GM18951 (cell line): ENCODE results near the gene POLR1H.

ENCODE experiments used
- POLR2A ChIP-seq: IDR thresholded peaks from 4 replicates; pipeline ENCODE4 v1.6.1; 2011; ENCODE audit warnings: mild to moderate bottlenecking; ENCODE audit not compliant: insufficient read length, insufficient read depth; ENCODE audit errors: extremely low read depth
- in situ Hi-C: fragments of 300-500 bp; cut with MboI; formaldehyde crosslinking; loops from one replicate; pipeline ENCODE4 v1.12.0; 2022; ENCODE audit warnings: low sequenced_read_pairs, mixed read lengths, inconsistent platforms; ENCODE audit not compliant: unreplicated experiment

The POLR1H gene

GRCh38 chr6:30067460-30068139, 6.5 kb downstream of the POLR1H start:
- TF ChIP-seq POLR2A: no peak
- in situ Hi-C loops: no loop called here

DNA sequence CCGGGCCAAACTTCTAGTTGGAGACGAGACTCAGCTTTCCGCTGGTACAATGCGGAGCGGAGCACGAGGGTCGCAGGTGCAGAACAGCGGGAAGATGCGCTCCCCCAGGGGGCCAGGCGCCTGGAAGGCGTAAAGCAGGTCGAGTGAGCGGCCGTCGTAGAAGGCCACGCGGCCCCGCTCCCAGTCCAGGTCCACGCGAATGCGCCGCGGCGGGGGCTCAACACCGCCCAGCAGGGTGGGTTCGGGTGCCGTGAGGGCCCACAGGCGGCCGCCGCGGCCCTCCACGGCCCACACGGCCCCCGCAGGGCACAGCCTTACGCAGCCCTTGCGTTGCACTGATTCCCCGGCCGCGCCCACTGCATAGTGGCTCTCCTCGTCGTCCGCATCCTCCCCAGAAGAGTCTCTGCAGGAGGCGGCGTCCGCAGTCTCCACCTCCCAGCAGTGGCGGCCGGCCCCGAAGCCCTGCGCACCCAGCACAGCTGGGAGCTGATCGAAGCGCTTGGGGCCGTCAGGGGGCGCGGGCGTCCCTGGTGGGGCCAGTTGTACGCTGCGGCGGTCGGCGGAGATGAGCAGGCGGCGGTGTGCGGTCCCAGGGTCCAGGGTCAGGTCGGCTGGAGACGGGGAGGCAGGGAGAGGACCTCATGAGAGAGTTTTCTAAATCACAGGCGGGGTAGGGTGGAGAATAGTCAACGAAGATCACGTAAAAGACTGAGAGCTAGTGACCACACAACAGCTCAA, 10.2 kb downstream of the POLR1H start:
- in situ Hi-C loops: no loop called here

GRCh38 chr6:30071858-30072257, 10.8 kb downstream of the POLR1H start:
- TF ChIP-seq POLR2A: no peak
- in situ Hi-C loops: no loop called here

More for the DNA sequence above, 10.2 kb downstream of the POLR1H start:
- no peak for TF ChIP-seq POLR2A

DNA sequence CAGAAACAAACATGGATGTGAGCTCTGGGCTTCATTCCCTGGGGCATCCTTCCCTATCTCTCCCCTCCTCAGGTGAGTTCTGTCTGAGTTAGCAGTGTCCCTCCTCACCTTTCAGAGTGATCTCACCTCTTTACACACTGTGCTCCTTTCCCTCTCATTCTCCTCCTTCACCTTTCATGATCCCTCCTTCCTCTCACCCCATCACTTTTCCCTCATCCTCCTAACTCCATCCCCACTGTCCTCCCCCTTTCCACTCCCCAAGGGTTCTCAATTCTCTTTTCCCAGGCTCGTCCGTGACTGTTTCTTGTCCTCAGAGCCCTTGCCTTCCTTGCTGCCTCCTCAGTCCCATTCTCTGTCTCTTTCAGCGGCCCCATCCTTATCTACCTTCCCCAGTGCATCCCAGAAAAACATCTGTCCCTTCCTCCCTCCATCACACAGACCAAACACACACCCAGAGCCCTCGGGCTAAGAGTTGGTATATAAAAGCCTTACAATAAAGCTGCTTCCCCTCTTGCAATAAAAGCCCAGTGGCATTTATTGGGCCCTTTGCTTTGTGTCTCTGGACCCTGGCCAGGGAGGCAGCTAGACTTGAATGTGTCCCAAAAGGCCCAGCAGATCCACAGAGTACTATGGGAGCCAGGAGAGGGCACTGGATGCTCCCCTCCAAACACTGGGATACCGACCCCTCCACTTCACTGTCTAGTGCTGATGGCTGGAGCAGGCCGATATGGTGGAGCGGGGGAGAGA, 12.6 kb downstream of the POLR1H start:
- TF ChIP-seq POLR2A: no peak
- in situ Hi-C loops: no loop called here

DNA sequence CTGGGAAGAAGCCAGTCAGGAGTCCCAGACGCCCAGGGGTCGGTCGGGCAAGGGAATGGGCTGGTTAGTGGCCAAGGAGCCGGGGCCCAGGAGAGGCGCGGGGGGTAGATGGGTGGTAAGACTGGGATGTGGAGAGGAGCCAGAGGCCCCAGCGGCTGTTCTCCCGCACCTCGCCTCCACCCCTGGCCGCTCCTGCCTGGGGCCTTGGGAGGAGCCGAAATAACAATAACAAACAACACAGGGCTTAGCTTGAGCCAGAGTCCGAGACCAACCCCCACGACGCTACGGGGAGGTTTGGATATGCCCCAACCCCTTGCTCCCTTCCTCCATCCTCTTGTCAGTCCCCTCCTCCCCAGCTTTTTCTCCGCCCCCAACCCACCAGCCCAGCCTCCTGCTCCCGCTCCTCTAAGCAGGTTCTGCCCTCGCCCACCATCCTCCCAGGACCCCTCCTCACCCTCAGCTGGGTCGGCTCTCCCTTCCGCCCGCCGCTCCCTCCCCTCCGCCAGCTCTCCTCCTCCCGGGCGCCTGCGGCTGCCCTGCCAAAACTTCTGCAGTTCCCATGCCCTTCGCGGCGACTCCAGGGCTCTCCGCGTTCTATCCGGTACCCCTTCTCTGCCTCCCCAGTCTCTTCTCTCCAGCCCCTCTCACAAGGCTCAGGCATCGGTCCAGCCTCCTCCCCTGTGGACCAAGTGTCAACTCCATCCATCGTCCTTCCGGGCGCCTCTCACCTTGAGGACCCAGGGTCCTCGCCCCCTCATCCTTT, 13.4 kb downstream of the POLR1H start:
- TF ChIP-seq POLR2A: no peak
- in situ Hi-C loops: no loop called here

GRCh38 chr6:30075094-30075789, 14.2 kb downstream of the POLR1H start, which contains the start of gene RNF39:
TSS of gene RNF39 (minus strand) at chr6:30075769. CDS start at chr6:30075585, 184 bp downstream.
- no peak for TF ChIP-seq POLR2A
- in situ Hi-C loops: no loop called here

GRCh38 chr6:30075790-30076732, 15.0 kb downstream of the POLR1H start:
- TF ChIP-seq POLR2A: no peak
- in situ Hi-C loops: no loop called here

GRCh38 chr6:30077218-30077617, 16.2 kb downstream of the POLR1H start:
- in situ Hi-C loops: no loop called here

DNA sequence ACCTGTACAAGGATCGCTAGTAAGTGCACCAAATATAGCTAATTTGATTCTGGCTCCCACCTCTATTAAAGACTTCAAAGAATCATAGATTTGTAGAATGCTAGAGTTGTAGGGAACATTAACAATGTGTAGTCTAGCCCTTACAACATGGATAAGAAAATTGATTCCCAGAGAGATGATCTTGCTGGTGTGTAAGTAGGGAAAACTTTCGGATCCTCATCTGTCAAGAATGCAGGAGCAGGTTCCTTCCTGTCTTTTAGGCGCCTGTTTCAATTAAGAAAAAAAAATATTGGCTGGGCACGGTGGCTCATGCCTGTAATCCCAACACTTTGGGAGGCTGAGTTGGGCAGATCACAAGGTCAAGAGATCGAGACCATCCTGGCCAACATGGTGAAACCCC, 26.8 kb downstream of the POLR1H start:
- in situ Hi-C loops: no loop called here

More at GRCh38 chr6:30077218-30077617, 16.2 kb downstream of the POLR1H start:
- no peak for TF ChIP-seq POLR2A

GRCh38 chr6:30091577-30092381, 30.7 kb downstream of the POLR1H start:
- in situ Hi-C loops: no loop called here
- TF ChIP-seq POLR2A: no peak

More for the DNA sequence above, 26.8 kb downstream of the POLR1H start:
- TF ChIP-seq POLR2A: no peak
